ENCODE results near the gene SPACA7.

SPACA7 gene

GRCh38 chr13:112349681-112350080 lies 26.5 kb upstream of the SPACA7 start:
- no peak for TF ChIP-seq CTCF (conservative IDR thresholded peaks at IDR 0.05; ENCODE audit: low read length)
- no peak for DNase-seq (ENCODE audit: low read depth)

GRCh38 chr13:112350300-112350699 lies 25.9 kb upstream of the SPACA7 start:
- TF ChIP-seq CTCF (conservative IDR thresholded peaks at IDR 0.05; ENCODE audit: low read length): no peak
- DNase-seq (ENCODE audit: low read depth): no peak
- H3K4me3 ChIP-seq (ENCODE audit: low read length): no peak overlapping the region

More at GRCh38 chr13:112349681-112350080, 26.5 kb upstream of the SPACA7 start:
- H3K4me3 ChIP-seq (ENCODE audit: low read length): no peak overlapping the region

- TF ChIP-seq CTCF (conservative IDR thresholded peaks at IDR 0.05; ENCODE audit: low read length): no peak
- DNase-seq (ENCODE audit: low read depth): no peak
- H3K4me3 ChIP-seq (ENCODE audit: low read length): no peak overlapping the region
These were observed 24.3 kb upstream of the SPACA7 start for GRCh38 chr13:112351825-112352224.

- DNase-seq (ENCODE audit: low read depth): no peak
- H3K4me3 ChIP-seq (ENCODE audit: low read length): no peak overlapping the region
- no peak for TF ChIP-seq CTCF (conservative IDR thresholded peaks at IDR 0.05; ENCODE audit: low read length)
These were observed 22.3 kb upstream of the SPACA7 start for GRCh38 chr13:112353856-112354255.

- no peak for DNase-seq (ENCODE audit: low read depth)
- no peak for TF ChIP-seq CTCF (conservative IDR thresholded peaks at IDR 0.05; ENCODE audit: low read length)
These were observed 21.6 kb upstream of the SPACA7 start for GRCh38 chr13:112354330-112355273.

GRCh38 chr13:112355274-112355838 lies 20.8 kb upstream of the SPACA7 start:
- no peak for DNase-seq (ENCODE audit: low read depth)
- TF ChIP-seq CTCF (conservative IDR thresholded peaks at IDR 0.05; ENCODE audit: low read length): no peak
- no peak overlapping the region for H3K4me3 ChIP-seq (ENCODE audit: low read length)

More at GRCh38 chr13:112354330-112355273, 21.6 kb upstream of the SPACA7 start:
- no peak overlapping the region for H3K4me3 ChIP-seq (ENCODE audit: low read length)

- no peak for TF ChIP-seq CTCF (conservative IDR thresholded peaks at IDR 0.05; ENCODE audit: low read length)
- no peak for DNase-seq (ENCODE audit: low read depth)
- H3K4me3 ChIP-seq (ENCODE audit: low read length): no peak overlapping the region
These were observed 20.0 kb upstream of the SPACA7 start for GRCh38 chr13:112356190-112356589.
